Measurements from ENCODE around the gene SLC10A2.

The SLC10A2 gene

GRCh38 chr13:103055166-103055565 is 11.1 kb downstream of the SLC10A2 start:
- H3K4me3 ChIP-seq (ENCODE audit: low read length in 2 of 2) = no peak overlapping the region
- H3K9ac ChIP-seq (ENCODE audit: low read length in 2 of 2) = no peak overlapping the region
- H3K27ac ChIP-seq (ENCODE audit: low read length) = no peak overlapping the region
- no peaks in the 10 kb centered on the region for H3K36me3 ChIP-seq (ENCODE audit: control insufficient read depth in 2 of 2, insufficient read depth in 2 of 2, low read length in 2 of 2)
- H3K4me1 ChIP-seq (ENCODE audit: control insufficient read depth, insufficient read depth, low read length) = no peaks in the 10 kb centered on the region
- H3K9me3 ChIP-seq (ENCODE audit: control insufficient read depth in 2 of 2, low read length in 2 of 2) = no peaks in the 10 kb centered on the region
- H3K27me3 ChIP-seq (ENCODE audit: control insufficient read depth in 1 of 2, insufficient read depth in 2 of 2, low read length in 2 of 2) = no peaks in the 10 kb centered on the region

GRCh38 chr13:103046676-103047075 is 19.5 kb downstream of the SLC10A2 start:
- Histone ChIP-seq H3K9ac (ENCODE audit: low read length in 2 of 2) (no peak overlapping the region), H3K27ac (ENCODE audit: low read length) (no peak overlapping the region), H3K36me3 (ENCODE audit: control insufficient read depth in 2 of 2, insufficient read depth in 2 of 2, low read length in 2 of 2) (no peaks in the 10 kb centered on the region), H3K9me3 (ENCODE audit: control insufficient read depth in 2 of 2, low read length in 2 of 2) (no peaks in the 10 kb centered on the region), H3K4me3 (ENCODE audit: low read length in 2 of 2) (no peak overlapping the region), H3K4me1 (ENCODE audit: control insufficient read depth, insufficient read depth, low read length) (no peaks in the 10 kb centered on the region), H3K27me3 (ENCODE audit: control insufficient read depth in 1 of 2, insufficient read depth in 2 of 2, low read length in 2 of 2) (no peaks in the 10 kb centered on the region)

- H3K9me3 ChIP-seq (ENCODE audit: control insufficient read depth in 2 of 2, low read length in 2 of 2) = no peaks in the 10 kb centered on the region
- H3K36me3 ChIP-seq (ENCODE audit: control insufficient read depth in 2 of 2, insufficient read depth in 2 of 2, low read length in 2 of 2) = no peaks in the 10 kb centered on the region
- H3K9ac ChIP-seq (ENCODE audit: low read length in 2 of 2) = no peak overlapping the region
- H3K27me3 ChIP-seq (ENCODE audit: control insufficient read depth in 1 of 2, insufficient read depth in 2 of 2, low read length in 2 of 2) = no peaks in the 10 kb centered on the region
- H3K4me3 ChIP-seq (ENCODE audit: low read length in 2 of 2) = no peak overlapping the region
- no peaks in the 10 kb centered on the region for H3K4me1 ChIP-seq (ENCODE audit: control insufficient read depth, insufficient read depth, low read length)
- no peak overlapping the region for H3K27ac ChIP-seq (ENCODE audit: low read length)
Observed at GRCh38 chr13:103044056-103044455, 22.2 kb downstream of the SLC10A2 start.

- no peak overlapping the region for H3K4me3 ChIP-seq (ENCODE audit: low read length in 2 of 2)
- no peaks in the 10 kb centered on the region for H3K4me1 ChIP-seq (ENCODE audit: control insufficient read depth, insufficient read depth, low read length)
- H3K27me3 ChIP-seq (ENCODE audit: control insufficient read depth in 1 of 2, insufficient read depth in 2 of 2, low read length in 2 of 2) = no peaks in the 10 kb centered on the region
- no peak overlapping the region for H3K27ac ChIP-seq (ENCODE audit: low read length)
- no peaks in the 10 kb centered on the region for H3K36me3 ChIP-seq (ENCODE audit: control insufficient read depth in 2 of 2, insufficient read depth in 2 of 2, low read length in 2 of 2)
- no peaks in the 10 kb centered on the region for H3K9me3 ChIP-seq (ENCODE audit: control insufficient read depth in 2 of 2, low read length in 2 of 2)
- H3K9ac ChIP-seq (ENCODE audit: low read length in 2 of 2) = no peak overlapping the region
Observed at GRCh38 chr13:103040006-103040405, 26.2 kb downstream of the SLC10A2 start.

- Histone ChIP-seq H3K36me3 (ENCODE audit: control insufficient read depth in 2 of 2, insufficient read depth in 2 of 2, low read length in 2 of 2) (no peaks in the 10 kb centered on the region), H3K27ac (ENCODE audit: low read length) (no peak overlapping the region), H3K4me3 (ENCODE audit: low read length in 2 of 2) (no peak overlapping the region), H3K4me1 (ENCODE audit: control insufficient read depth, insufficient read depth, low read length) (no peaks in the 10 kb centered on the region), H3K9me3 (ENCODE audit: control insufficient read depth in 2 of 2, low read length in 2 of 2) (no peaks in the 10 kb centered on the region), H3K9ac (ENCODE audit: low read length in 2 of 2) (no peak overlapping the region), H3K27me3 (ENCODE audit: control insufficient read depth in 1 of 2, insufficient read depth in 2 of 2, low read length in 2 of 2) (no peaks in the 10 kb centered on the region)
Observed at GRCh38 chr13:103039183-103039582, 27.0 kb downstream of the SLC10A2 start.

GRCh38 chr13:103036268-103036667 is 29.9 kb downstream of the SLC10A2 start:
- Histone ChIP-seq H3K4me1 (ENCODE audit: control insufficient read depth, insufficient read depth, low read length) (no peaks in the 10 kb centered on the region), H3K36me3 (ENCODE audit: control insufficient read depth in 2 of 2, insufficient read depth in 2 of 2, low read length in 2 of 2) (no peaks in the 10 kb centered on the region), H3K4me3 (ENCODE audit: low read length in 2 of 2) (no peak overlapping the region), H3K9ac (ENCODE audit: low read length in 2 of 2) (no peak overlapping the region), H3K9me3 (ENCODE audit: control insufficient read depth in 2 of 2, low read length in 2 of 2) (no peaks in the 10 kb centered on the region), H3K27ac (ENCODE audit: low read length) (no peak overlapping the region), H3K27me3 (ENCODE audit: control insufficient read depth in 1 of 2, insufficient read depth in 2 of 2, low read length in 2 of 2) (no peaks in the 10 kb centered on the region)

- Histone ChIP-seq H3K36me3 (ENCODE audit: control insufficient read depth in 2 of 2, insufficient read depth in 2 of 2, low read length in 2 of 2) (no peaks in the 10 kb centered on the region), H3K27ac (ENCODE audit: low read length) (no peak overlapping the region), H3K4me3 (ENCODE audit: low read length in 2 of 2) (no peak overlapping the region), H3K27me3 (ENCODE audit: control insufficient read depth in 1 of 2, insufficient read depth in 2 of 2, low read length in 2 of 2) (no peaks in the 10 kb centered on the region), H3K9me3 (ENCODE audit: control insufficient read depth in 2 of 2, low read length in 2 of 2) (no peaks in the 10 kb centered on the region), H3K9ac (ENCODE audit: low read length in 2 of 2) (no peak overlapping the region), H3K4me1 (ENCODE audit: control insufficient read depth, insufficient read depth, low read length) (no peaks in the 10 kb centered on the region)
Observed at GRCh38 chr13:103033999-103034398, 32.2 kb downstream of the SLC10A2 start.

- H3K36me3 ChIP-seq (ENCODE audit: control insufficient read depth in 2 of 2, insufficient read depth in 2 of 2, low read length in 2 of 2) = no peaks in the 10 kb centered on the region
- no peak overlapping the region for H3K9ac ChIP-seq (ENCODE audit: low read length in 2 of 2)
- no peaks in the 10 kb centered on the region for H3K27me3 ChIP-seq (ENCODE audit: control insufficient read depth in 1 of 2, insufficient read depth in 2 of 2, low read length in 2 of 2)
- no peak overlapping the region for H3K27ac ChIP-seq (ENCODE audit: low read length)
- H3K9me3 ChIP-seq (ENCODE audit: control insufficient read depth in 2 of 2, low read length in 2 of 2) = no peaks in the 10 kb centered on the region
- H3K4me3 ChIP-seq (ENCODE audit: low read length in 2 of 2) = no peak overlapping the region
- H3K4me1 ChIP-seq (ENCODE audit: control insufficient read depth, insufficient read depth, low read length) = no peaks in the 10 kb centered on the region
Observed at GRCh38 chr13:103031332-103031873, 34.8 kb downstream of the SLC10A2 start.

- Histone ChIP-seq H3K36me3 (ENCODE audit: control insufficient read depth in 2 of 2, insufficient read depth in 2 of 2, low read length in 2 of 2) (no peaks in the 10 kb centered on the region), H3K9ac (ENCODE audit: low read length in 2 of 2) (no peak overlapping the region), H3K4me1 (ENCODE audit: control insufficient read depth, insufficient read depth, low read length) (no peaks in the 10 kb centered on the region), H3K27ac (ENCODE audit: low read length) (no peak overlapping the region), H3K27me3 (ENCODE audit: control insufficient read depth in 1 of 2, insufficient read depth in 2 of 2, low read length in 2 of 2) (no peaks in the 10 kb centered on the region), H3K9me3 (ENCODE audit: control insufficient read depth in 2 of 2, low read length in 2 of 2) (no peaks in the 10 kb centered on the region), H3K4me3 (ENCODE audit: low read length in 2 of 2) (no peak overlapping the region)
Observed at GRCh38 chr13:103030776-103031175, 35.4 kb downstream of the SLC10A2 start.

- H3K9ac ChIP-seq (ENCODE audit: low read length in 2 of 2) = no peak overlapping the region
- H3K9me3 ChIP-seq (ENCODE audit: control insufficient read depth in 2 of 2, low read length in 2 of 2) = no peaks in the 10 kb centered on the region
- H3K4me3 ChIP-seq (ENCODE audit: low read length in 2 of 2) = no peak overlapping the region
- H3K27me3 ChIP-seq (ENCODE audit: control insufficient read depth in 1 of 2, insufficient read depth in 2 of 2, low read length in 2 of 2) = no peaks in the 10 kb centered on the region
- no peaks in the 10 kb centered on the region for H3K36me3 ChIP-seq (ENCODE audit: control insufficient read depth in 2 of 2, insufficient read depth in 2 of 2, low read length in 2 of 2)
- H3K4me1 ChIP-seq (ENCODE audit: control insufficient read depth, insufficient read depth, low read length) = no peaks in the 10 kb centered on the region
- no peak overlapping the region for H3K27ac ChIP-seq (ENCODE audit: low read length)
Observed at GRCh38 chr13:103029798-103030197, 36.4 kb downstream of the SLC10A2 start.

- Histone ChIP-seq H3K27ac (ENCODE audit: low read length) (no peak overlapping the region), H3K4me3 (ENCODE audit: low read length in 2 of 2) (no peak overlapping the region), H3K4me1 (ENCODE audit: control insufficient read depth, insufficient read depth, low read length) (no peaks in the 10 kb centered on the region), H3K36me3 (ENCODE audit: control insufficient read depth in 2 of 2, insufficient read depth in 2 of 2, low read length in 2 of 2) (no peaks in the 10 kb centered on the region), H3K9ac (ENCODE audit: low read length in 2 of 2) (no peak overlapping the region), H3K9me3 (ENCODE audit: control insufficient read depth in 2 of 2, low read length in 2 of 2) (no peaks in the 10 kb centered on the region), H3K27me3 (ENCODE audit: control insufficient read depth in 1 of 2, insufficient read depth in 2 of 2, low read length in 2 of 2) (no peaks in the 10 kb centered on the region)
Observed at GRCh38 chr13:103022336-103022735, 43.9 kb downstream of the SLC10A2 start.

All from stomach smooth muscle (tissue), 2 donors.